ENCODE data around the gene FXYD5.

FXYD5 gene

DNA sequence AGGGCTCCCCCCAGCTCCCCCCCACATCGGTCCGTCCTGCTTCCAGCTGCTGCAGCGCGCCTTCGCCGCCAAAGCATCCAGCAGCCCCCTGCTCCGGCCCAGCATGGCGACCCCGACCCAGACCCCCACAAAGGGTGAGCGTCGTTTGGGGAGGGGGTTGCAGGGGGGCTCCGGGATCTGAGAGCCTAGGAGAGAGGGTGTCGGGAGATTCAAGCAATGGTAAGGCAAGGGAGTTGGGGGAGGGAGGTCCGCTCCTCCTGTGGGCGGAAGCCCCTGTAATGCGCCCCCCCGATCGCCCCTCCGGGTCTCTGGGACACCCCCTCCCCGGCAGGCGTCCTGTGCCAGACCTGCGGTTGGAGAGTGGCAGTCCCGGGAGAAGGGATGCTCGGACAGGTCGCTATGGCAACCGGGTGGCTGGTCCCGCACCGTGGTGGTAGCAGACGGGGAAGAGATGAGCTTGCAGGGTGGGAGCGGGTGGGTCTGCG lies 11.3 kb upstream of the FXYD5 start, which contains the start of gene FXYD7:
TSS of gene FXYD7 (plus strand) at position 25 of the 485 bp plus-strand sequence. CDS start at position 104, 79 bp downstream.
- TF ChIP-seq, protein P1, sequence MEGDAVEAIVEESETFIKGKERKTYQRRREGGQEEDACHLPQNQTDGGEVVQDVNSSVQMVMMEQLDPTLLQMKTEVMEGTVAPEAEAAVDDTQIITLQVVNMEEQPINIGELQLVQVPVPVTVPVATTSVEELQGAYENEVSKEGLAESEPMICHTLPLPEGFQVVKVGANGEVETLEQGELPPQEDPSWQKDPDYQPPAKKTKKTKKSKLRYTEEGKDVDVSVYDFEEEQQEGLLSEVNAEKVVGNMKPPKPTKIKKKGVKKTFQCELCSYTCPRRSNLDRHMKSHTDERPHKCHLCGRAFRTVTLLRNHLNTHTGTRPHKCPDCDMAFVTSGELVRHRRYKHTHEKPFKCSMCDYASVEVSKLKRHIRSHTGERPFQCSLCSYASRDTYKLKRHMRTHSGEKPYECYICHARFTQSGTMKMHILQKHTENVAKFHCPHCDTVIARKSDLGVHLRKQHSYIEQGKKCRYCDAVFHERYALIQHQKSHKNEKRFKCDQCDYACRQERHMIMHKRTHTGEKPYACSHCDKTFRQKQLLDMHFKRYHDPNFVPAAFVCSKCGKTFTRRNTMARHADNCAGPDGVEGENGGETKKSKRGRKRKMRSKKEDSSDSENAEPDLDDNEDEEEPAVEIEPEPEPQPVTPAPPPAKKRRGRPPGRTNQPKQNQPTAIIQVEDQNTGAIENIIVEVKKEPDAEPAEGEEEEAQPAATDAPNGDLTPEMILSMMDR (IDR thresholded peaks at IDR 0.05; ENCODE audit: low read depth, low read length, missing control alignments): no peak
- in situ Hi-C loops (cut with HindIII; ENCODE audit: low sequenced_read_pairs): no loop called here
- no peak for DNase-seq (ENCODE audit: low read depth)
- no peak within 1 kb of the TSS for H3K4me3 ChIP-seq (ENCODE audit: low read depth, low read length)

DNA sequence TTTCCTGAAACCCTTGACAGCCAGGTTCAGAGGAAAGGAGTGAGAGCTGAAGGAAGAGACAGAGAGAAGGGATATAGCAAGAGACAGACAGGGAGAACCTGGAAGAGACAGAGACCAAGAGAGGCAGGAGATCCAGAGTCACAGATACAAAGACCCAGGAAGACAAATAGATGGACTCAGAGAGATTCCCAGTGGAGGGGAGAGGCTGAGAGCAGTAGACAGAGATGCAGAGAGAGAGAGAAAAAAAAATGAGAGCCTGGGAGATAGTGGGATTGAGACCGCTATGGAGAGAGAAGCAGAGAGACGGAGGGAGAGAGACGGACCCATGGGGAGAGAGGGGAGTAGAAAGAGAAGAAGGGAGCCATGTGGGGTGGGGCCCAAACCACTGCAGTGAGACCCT lies 10.7 kb upstream of the FXYD5 start:
- TF ChIP-seq, protein P1 (IDR thresholded peaks at IDR 0.05; ENCODE audit: low read depth, low read length, missing control alignments): no peak
- no peak for DNase-seq (ENCODE audit: low read depth)
- no peak overlapping the region for H3K4me3 ChIP-seq (ENCODE audit: low read depth, low read length)
- in situ Hi-C loops (cut with HindIII; ENCODE audit: low sequenced_read_pairs): no loop called here

DNA sequence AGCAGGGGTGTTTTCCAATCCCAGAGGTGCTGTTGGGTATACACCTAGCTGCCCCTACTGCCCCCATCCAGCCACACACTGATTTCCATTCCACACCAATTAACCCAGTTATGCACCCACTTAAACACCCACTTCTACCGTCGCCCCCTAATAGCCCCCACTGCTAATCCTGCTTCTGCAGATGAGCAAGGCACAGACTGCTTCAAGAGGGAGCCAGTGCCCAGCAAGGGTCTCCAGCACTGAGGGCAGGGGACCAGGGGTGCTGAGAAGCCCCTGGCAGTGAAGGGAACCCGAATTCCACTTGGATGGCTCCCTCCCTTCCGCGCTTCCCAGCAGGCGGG lies 10.3 kb upstream of the FXYD5 start:
- in situ Hi-C loops (cut with HindIII; ENCODE audit: low sequenced_read_pairs): no loop called here
- TF ChIP-seq, protein P1 (IDR thresholded peaks at IDR 0.05; ENCODE audit: low read depth, low read length, missing control alignments): no peak
- DNase-seq (ENCODE audit: low read depth): no peak
- no peak overlapping the region for H3K4me3 ChIP-seq (ENCODE audit: low read depth, low read length)

DNA sequence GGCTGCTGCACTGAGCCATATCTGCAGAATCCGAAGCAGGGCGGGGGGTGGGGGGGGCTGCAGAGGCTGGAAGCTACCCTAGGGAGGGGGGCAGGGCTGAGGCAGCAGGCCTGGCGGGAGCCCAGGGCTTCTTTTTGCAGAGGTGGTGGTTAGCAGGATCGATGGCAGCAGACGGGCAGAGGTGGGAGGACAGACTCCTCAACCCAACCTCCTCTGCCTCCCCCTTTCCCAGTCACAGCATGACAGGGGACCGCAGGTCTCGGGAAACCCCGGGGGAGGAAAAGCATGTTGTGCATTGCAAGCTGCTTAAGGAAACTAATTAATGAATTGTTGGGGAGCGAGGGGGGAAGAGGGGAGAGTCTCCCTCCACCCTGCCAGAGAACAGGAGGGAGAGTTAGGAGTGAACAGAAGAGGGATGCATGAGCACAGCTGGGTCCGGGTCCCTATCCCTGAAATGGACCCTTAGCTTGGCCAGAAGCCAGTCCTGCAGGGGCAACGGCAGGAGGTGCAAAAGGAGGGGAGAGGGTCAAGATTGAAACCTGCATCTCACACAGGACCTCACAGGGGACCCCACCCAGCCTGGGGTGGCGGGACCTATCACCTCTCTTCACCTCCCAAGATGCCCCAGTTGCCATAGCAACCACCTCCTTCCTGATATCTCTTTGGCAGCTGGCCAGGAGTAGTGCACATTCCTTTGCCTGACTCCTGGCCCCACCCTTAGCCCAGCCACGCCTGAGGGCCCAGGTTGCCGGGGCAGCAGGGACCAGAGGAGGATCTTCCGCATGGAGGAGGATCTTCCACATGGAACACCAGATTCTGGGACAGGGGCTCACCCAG lies 9.7 kb upstream of the FXYD5 start:
- no peak for DNase-seq (ENCODE audit: low read depth)
- in situ Hi-C loops (cut with HindIII; ENCODE audit: low sequenced_read_pairs): no loop called here
- TF ChIP-seq, protein P1 (IDR thresholded peaks at IDR 0.05; ENCODE audit: low read depth, low read length, missing control alignments): no peak
- no peak overlapping the region for H3K4me3 ChIP-seq (ENCODE audit: low read depth, low read length)

DNA sequence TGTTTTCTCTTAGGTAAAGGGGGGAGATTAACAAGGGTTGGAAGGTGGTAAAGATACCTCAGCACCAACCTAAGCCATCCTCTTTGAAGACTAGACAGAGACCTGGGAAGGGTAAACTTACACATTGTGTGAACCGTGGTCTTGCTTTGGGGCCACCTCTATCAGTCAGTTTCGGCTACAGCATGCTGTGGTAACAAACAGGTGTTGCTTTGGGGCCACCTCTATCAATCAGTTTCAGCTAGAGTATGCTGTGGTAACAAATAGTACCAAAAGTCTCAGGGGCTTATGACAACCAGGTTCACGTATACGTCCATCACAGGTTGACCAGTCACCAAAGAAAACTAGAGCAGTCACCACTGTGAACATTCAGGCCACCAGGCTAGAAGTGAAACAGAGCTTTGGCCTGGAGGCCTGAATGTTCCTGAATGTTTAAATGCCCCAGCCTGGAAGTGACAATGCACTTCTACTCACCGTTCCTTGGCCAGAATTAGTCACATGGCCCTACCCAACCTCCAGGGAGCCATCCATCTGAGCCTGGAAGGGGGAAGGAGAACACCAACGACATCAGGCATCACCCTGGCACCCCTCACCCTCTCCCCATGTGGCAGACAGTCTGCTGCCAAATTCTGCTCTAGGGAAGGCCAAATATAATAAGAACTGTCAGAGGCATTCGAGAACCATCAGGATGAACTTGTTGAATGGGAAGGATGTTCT lies 7.6 kb upstream of the FXYD5 start:
- TF ChIP-seq, protein P1 (IDR thresholded peaks at IDR 0.05; ENCODE audit: low read depth, low read length, missing control alignments): no peak
- H3K4me3 ChIP-seq (ENCODE audit: low read depth, low read length): no peak overlapping the region
- in situ Hi-C loops (cut with HindIII; ENCODE audit: low sequenced_read_pairs): no loop called here
- DNase-seq (ENCODE audit: low read depth): no peak

DNA sequence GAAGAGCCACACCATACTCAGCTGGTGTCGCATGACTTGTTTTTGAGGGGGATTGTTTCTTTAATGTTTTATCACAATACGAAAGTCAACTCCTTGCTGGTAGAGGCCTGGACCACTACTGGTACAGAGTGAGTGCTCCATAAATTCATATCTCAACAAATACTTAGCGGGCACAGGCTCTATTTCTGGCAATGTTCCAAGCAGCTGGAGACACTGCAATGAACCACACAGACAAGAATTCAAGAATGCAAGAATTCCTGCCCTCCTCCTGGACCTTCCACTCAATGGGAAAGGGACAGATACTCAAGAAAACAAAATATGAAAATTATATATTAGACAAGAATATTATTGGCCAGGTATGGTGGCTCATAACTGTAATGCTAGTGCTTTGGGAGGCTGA lies 5.1 kb upstream of the FXYD5 start:
- no peak overlapping the region for H3K4me3 ChIP-seq (ENCODE audit: low read depth, low read length)
- no peak for DNase-seq (ENCODE audit: low read depth)
- TF ChIP-seq, protein P1 (IDR thresholded peaks at IDR 0.05; ENCODE audit: low read depth, low read length, missing control alignments): no peak
- in situ Hi-C loops (cut with HindIII; ENCODE audit: low sequenced_read_pairs): no loop called here

Data from astrocyte of the cerebellum (primary cell).